Esophagus squamous epithelium (tissue), 4 donors: ENCODE data around the gene FGF12.

Experiments
- POLR2A ChIP-seq, 4 donors: fragments of 450-650 bp; IDR thresholded peaks; one replicate each; pipeline ENCODE4 v1.6.1; 2017; ENCODE audit warnings: antibody characterized with exemption in 4 of 4, mild to moderate bottlenecking in 4 of 4, moderate library complexity in 3 of 4
- TF ChIP-seq, protein P1 (sequence below), 6 experiments: fragments of 450-650 bp in 4 of 6; fragments of 200-600 bp in 2 of 6; sonication (generic) in 2 of 6; IDR thresholded peaks; one replicate each; pipeline ENCODE4 v1.5.1; 2016 to 2019; ENCODE audit warnings: antibody characterized with exemption in 6 of 6, mild to moderate bottlenecking in 4 of 6, moderate library complexity in 4 of 6

DNA sequence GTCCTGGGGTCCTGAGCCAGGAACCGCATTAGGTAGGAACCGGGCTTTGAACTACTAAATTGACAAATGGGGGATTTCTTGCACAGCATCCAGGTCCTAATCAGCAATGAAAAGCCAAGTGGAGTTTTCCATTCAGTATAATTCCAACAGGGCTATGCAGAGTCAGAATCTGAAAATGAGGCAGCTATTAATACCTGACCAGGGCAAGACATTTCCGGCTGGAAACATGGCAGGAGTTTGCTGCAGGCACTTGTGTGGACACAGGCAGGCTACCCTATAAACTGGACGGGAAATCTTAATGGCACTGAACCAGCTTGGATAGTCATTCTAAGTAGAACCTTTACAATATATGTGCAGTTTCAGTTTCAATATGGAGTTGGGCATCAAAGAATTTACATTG, 553.1 kb downstream of the FGF12 start:
- TF ChIP-seq, protein P1, sequence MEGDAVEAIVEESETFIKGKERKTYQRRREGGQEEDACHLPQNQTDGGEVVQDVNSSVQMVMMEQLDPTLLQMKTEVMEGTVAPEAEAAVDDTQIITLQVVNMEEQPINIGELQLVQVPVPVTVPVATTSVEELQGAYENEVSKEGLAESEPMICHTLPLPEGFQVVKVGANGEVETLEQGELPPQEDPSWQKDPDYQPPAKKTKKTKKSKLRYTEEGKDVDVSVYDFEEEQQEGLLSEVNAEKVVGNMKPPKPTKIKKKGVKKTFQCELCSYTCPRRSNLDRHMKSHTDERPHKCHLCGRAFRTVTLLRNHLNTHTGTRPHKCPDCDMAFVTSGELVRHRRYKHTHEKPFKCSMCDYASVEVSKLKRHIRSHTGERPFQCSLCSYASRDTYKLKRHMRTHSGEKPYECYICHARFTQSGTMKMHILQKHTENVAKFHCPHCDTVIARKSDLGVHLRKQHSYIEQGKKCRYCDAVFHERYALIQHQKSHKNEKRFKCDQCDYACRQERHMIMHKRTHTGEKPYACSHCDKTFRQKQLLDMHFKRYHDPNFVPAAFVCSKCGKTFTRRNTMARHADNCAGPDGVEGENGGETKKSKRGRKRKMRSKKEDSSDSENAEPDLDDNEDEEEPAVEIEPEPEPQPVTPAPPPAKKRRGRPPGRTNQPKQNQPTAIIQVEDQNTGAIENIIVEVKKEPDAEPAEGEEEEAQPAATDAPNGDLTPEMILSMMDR (IDR thresholded peaks at IDR 0.05): no peak
- TF ChIP-seq POLR2A (IDR thresholded peaks at IDR 0.05): no peak
